HUES6 (cell line): ENCODE data around the gene KCNN3.

ENCODE experiments used
- H3K27ac ChIP-seq: 2 replicates; pipeline ENCODE4 v1.7.0; 2013; ENCODE audit warnings: low read depth, mild to moderate bottlenecking, low read length, inconsistent platforms
- H3K27me3 ChIP-seq: 2 replicates; pipeline ENCODE4 v1.6.1; 2013; ENCODE audit warnings: low read length; ENCODE audit not compliant: control insufficient read depth, insufficient read depth
- H3K36me3 ChIP-seq: 2 replicates; pipeline ENCODE4 v1.6.1; 2013; ENCODE audit warnings: low read length; ENCODE audit not compliant: control insufficient read depth, insufficient read depth
- H3K4me1 ChIP-seq: 2 replicates; pipeline ENCODE4 v1.6.1; 2013; ENCODE audit warnings: low read length; ENCODE audit not compliant: control insufficient read depth, insufficient read depth
- H3K4me3 ChIP-seq: 2 replicates; pipeline ENCODE4 v1.5.1; 2013; ENCODE audit warnings: low read depth, low read length
- H3K9ac ChIP-seq: one replicate; pipeline ENCODE4 v1.6.1; 2013; ENCODE audit warnings: mild to moderate bottlenecking, low read length
- H3K9me3 ChIP-seq: 2 replicates; pipeline ENCODE4 v1.6.1; 2013; ENCODE audit warnings: low read depth, low read length; ENCODE audit not compliant: control insufficient read depth, insufficient read depth

Gene KCNN3

DNA sequence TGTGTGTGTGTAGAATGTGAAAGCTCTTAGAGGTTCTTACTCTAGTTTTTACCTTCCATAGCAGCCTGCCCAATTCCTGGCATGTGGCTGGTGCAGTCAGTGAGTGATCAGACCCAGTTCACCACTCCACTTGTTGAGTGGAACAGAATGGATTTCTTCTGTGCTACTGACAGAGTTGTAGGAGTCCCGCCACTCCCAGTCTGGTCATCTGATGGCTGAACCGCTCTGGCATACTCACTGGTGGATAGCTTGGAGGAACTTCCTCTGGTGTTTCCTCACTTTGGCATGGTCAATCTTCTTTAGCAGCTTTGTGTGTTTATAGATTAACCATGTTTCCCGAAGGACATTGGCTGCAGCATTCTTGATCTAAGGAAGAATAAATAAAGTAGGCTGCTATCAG, 155.4 kb downstream of the KCNN3 start:
- no peak overlapping the region for H3K4me3 ChIP-seq
- H3K9me3 ChIP-seq, result no peaks in the 10 kb centered on the region
- no peaks in the 10 kb centered on the region for H3K36me3 ChIP-seq
- H3K4me1 ChIP-seq, result no peaks in the 10 kb centered on the region
- no peak overlapping the region for H3K9ac ChIP-seq
- H3K27me3 ChIP-seq, result no peaks in the 10 kb centered on the region
- no peak overlapping the region for H3K27ac ChIP-seq

DNA sequence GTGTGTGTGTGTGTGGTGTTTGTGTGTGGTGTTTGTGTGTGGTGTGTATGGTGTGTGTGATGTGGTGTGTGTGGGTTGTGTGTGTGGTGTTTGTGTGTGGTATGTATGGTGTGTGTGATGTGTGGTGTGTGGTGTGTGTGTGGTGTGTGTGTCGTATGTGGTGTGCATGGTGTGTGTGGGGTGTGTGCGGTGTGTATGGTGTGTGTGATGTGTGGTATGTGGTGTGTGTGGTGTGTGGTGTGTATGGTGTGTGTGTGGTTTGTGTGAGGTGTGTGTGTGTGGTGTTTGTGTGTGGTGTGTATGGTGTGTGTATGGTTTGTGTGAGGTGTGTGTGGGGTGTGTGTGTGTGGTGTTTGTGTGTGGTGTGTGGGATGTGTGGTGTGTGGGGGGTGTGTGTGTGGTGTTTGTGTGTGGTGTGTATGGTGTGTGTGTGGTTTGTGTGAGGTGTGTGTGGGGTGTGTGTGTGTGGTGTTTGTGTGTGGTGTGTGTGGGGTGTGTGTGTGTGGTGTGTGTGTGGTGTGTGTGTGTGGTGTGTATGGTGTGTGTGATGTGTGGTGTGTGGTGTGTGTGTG, 155.9 kb downstream of the KCNN3 start:
- H3K36me3 ChIP-seq, result no peaks in the 10 kb centered on the region
- no peak overlapping the region for H3K4me3 ChIP-seq
- H3K27ac ChIP-seq, result no peak overlapping the region
- no peaks in the 10 kb centered on the region for H3K27me3 ChIP-seq
- no peaks in the 10 kb centered on the region for H3K4me1 ChIP-seq
- H3K9ac ChIP-seq, result no peak overlapping the region
- no peaks in the 10 kb centered on the region for H3K9me3 ChIP-seq

DNA sequence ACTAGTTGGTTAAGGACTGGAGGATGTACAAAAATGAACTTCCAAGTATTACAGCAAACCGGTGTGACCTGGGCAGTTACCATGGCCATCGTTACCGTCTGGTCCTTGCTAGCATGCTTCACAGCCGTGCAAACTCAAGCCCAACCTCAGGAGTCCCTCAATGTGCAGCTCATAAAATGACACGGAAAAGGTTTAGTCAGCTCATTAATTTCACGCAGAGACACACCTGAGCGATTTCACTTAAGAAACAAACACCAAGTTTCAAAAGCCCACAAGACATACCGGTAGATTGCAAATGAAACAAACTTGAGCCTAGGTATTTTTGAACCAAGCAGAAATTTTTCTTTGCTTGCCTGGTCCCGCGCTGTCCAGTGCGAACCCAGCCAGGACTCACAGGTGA, 157.1 kb downstream of the KCNN3 start:
- Histone ChIP-seq H3K9ac (no peak overlapping the region), H3K36me3 (no peaks in the 10 kb centered on the region)

DNA sequence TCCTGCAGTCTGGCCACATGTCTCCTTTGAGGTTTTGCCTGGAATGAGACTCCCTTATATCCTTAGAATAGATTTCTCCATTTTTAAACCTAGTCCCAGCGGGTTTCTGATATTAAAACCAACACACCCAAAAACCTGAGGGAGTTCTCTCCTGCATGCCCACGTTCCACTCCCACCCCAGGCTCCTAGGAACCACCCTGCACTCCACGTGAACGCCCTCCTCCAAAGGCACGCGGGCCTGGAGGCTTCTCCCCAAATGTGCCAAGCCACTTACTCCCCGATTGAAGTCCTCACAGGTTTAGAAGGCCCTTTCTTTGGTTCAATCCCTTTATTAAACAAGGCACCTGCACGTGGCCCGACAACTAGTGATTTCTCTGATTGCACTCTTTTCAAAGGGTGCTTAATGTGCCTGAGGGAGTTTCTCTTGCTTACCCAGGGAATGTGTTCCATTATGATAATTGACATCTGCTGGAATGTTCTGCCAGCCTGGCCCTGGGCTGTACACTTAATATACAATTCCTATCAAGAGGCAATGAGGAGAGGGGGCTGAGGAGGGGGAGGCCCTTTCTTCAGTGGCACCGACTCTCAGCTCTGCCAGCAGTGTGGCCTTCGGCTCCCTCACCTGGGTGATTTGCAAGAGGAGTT, 157.8 kb downstream of the KCNN3 start:
- H3K36me3 ChIP-seq, result no peaks in the 10 kb centered on the region
- 0 out of 2 replicates have a peak, but pooled peaks cover 3% of the 10 kb centered on the region for H3K4me1 ChIP-seq
- no peak overlapping the region for H3K4me3 ChIP-seq
- no peak overlapping the region for H3K27ac ChIP-seq
- H3K27me3 ChIP-seq, result no peaks in the 10 kb centered on the region
- no peaks in the 10 kb centered on the region for H3K9me3 ChIP-seq
- H3K9ac ChIP-seq, result no peak overlapping the region

More for the DNA sequence above, 157.1 kb downstream of the KCNN3 start:
- Histone ChIP-seq H3K4me3 (no peak overlapping the region), H3K4me1 (no peaks in the 10 kb centered on the region), H3K27me3 (no peaks in the 10 kb centered on the region), H3K27ac (no peak overlapping the region), H3K9me3 (no peaks in the 10 kb centered on the region)

DNA sequence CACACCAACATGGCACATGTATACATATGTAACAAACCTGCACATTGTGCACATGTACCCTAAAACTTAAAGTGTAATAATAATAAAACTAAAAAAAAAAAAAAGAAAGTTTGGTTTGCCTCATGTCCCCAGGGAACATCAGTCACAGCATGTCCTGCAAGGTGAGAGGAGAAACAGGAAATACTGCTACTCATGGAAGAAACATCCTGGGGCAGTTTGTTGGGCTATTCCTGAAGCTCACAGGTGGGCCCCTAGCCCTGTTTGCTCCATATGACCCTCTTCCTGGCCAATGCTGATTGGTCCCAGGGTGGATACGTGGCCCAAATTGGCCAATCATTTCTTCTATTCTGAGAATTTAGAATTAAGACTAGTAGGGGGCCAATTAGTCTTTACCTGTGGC, 158.7 kb downstream of the KCNN3 start:
- Histone ChIP-seq H3K27ac (no peak overlapping the region), H3K9me3 (no peaks in the 10 kb centered on the region)

DNA sequence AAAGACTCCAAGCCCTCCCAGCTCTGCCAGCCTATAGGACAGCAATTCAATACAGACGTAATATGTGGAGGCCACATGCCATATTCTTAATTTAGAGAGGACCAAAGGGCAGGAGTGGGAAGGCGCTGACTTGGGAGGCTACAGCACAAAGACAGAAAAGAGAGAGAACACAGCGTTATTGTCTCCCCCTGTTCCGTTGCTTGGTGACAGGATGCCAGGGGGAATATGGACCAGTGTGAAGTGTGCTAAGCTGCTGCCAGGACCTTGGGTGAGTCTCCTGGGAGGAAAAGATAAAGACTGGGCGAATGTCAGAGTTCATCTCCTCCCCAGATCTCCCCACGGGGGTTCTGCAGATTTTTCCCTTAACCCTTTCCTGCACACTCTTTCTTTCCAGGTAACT, 160.0 kb downstream of the KCNN3 start:
- Histone ChIP-seq H3K27ac (no peak overlapping the region), H3K4me1 (0 out of 2 replicates have a peak, but pooled peaks cover 3% of the 10 kb centered on the region), H3K9ac (no peak overlapping the region), H3K36me3 (no peaks in the 10 kb centered on the region), H3K27me3 (no peaks in the 10 kb centered on the region), H3K9me3 (no peaks in the 10 kb centered on the region), H3K4me3 (no peak overlapping the region)

More for the DNA sequence above, 158.7 kb downstream of the KCNN3 start:
- Histone ChIP-seq H3K36me3 (no peaks in the 10 kb centered on the region), H3K4me3 (no peak overlapping the region), H3K27me3 (no peaks in the 10 kb centered on the region), H3K4me1 (0 out of 2 replicates have a peak, but pooled peaks cover 3% of the 10 kb centered on the region), H3K9ac (no peak overlapping the region)

DNA sequence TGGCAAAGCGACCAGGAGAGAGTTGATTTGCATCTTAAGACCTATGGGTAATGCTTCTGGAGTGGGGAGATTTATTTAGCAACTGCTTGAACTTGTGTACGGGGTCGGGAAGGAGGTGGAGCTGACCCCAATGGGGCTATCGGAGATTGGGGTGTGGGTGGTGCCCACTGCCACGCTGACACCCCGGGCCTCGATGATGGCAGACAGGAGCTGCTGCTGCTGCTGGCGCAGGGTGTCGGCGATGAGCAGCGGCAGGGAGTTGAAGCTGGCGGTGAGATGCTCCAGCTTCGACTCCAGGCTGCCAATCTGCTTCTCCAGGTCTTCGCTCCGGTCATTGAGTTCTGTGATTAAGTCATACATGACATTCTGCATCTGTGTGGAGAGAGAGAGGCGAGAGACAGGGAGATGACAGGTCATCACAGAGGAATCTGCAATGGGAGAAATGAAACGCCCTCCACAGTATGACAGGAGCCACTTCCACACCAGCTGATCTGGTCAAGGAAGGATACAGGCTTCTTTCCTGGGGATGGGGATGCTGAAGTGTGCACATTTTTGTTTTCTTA, 162.1 kb downstream of the KCNN3 start:
- H3K27me3 ChIP-seq, result no peaks in the 10 kb centered on the region
- H3K27ac ChIP-seq, result no peak overlapping the region
- H3K36me3 ChIP-seq, result no peaks in the 10 kb centered on the region
- no peak overlapping the region for H3K4me3 ChIP-seq
- 0 out of 2 replicates have a peak, but pooled peaks cover 3% of the 10 kb centered on the region for H3K4me1 ChIP-seq
- no peak overlapping the region for H3K9ac ChIP-seq
- no peaks in the 10 kb centered on the region for H3K9me3 ChIP-seq

DNA sequence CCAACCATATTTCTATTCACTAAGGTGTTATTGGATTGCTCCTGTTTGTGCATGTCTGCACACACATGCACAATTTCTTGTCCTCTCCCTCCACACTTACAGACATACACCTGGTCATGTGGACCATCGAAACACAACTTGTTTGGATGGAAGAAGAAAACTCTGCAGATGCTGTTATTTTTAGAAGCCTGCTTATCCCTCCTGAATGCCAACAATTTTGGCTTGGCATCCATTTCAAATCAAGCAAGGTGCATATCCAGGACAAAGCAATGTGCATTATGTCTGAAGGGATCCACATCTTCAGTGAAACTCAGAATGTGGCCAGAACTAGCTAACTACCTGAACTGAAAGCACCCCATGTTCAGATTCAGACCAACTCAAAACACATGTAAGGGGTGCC, 163.2 kb downstream of the KCNN3 start:
- Histone ChIP-seq H3K9me3 (no peaks in the 10 kb centered on the region), H3K36me3 (no peaks in the 10 kb centered on the region), H3K4me1 (0 out of 2 replicates have a peak, but pooled peaks cover 3% of the 10 kb centered on the region), H3K9ac (no peak overlapping the region), H3K27me3 (no peaks in the 10 kb centered on the region), H3K4me3 (no peak overlapping the region), H3K27ac (no peak overlapping the region)

DNA sequence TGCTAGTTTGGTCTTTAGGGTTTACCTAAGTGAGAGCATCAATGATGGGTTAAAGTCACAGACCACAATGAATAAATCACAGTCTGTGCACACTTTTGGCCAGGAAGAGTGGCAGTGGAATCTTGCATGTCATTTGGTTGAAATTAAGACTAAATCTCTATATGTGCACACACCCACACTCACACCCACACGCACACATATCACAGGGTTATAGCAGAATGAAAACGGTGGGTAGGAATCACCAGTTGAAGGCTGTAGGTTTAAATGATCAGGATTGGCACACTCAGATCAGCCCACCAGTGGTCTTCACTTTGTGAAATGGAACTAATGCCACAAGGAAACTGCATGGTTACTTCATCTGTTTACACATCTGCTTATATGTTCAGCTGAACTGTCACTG, 164.5 kb downstream of the KCNN3 start:
- H3K4me1 ChIP-seq, result 0 out of 2 replicates have a peak, but pooled peaks cover 3% of the 10 kb centered on the region
- no peaks in the 10 kb centered on the region for H3K36me3 ChIP-seq
- H3K4me3 ChIP-seq, result no peak overlapping the region
- H3K9me3 ChIP-seq, result no peaks in the 10 kb centered on the region
- no peak overlapping the region for H3K27ac ChIP-seq
- H3K27me3 ChIP-seq, result no peaks in the 10 kb centered on the region
- H3K9ac ChIP-seq, result no peak overlapping the region

DNA sequence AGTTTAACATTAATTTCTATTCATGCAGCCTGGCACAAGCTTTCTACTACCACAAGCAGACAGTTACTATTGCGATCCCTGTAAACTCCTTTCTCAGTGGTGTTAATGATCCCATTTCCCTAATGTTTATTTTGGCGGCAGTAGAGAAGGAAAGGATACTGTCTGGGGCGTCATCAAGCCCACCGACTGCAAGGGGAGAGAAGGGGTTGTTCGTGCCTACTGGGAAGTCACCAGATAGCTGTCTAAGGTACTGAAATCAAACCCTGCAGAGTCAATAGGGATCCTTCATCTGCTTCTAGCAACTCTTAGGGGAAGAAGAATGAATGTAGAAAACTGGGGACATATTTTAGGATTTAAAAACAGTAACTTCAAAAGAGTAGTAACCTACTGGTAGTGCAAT, 166.9 kb downstream of the KCNN3 start:
- H3K4me1 ChIP-seq, result 0 out of 2 replicates have a peak, but pooled peaks cover 3% of the 10 kb centered on the region
- no peaks in the 10 kb centered on the region for H3K9me3 ChIP-seq
- no peak overlapping the region for H3K27ac ChIP-seq
- H3K27me3 ChIP-seq, result no peaks in the 10 kb centered on the region
- no peaks in the 10 kb centered on the region for H3K36me3 ChIP-seq
- no peak overlapping the region for H3K4me3 ChIP-seq
- no peak overlapping the region for H3K9ac ChIP-seq

DNA sequence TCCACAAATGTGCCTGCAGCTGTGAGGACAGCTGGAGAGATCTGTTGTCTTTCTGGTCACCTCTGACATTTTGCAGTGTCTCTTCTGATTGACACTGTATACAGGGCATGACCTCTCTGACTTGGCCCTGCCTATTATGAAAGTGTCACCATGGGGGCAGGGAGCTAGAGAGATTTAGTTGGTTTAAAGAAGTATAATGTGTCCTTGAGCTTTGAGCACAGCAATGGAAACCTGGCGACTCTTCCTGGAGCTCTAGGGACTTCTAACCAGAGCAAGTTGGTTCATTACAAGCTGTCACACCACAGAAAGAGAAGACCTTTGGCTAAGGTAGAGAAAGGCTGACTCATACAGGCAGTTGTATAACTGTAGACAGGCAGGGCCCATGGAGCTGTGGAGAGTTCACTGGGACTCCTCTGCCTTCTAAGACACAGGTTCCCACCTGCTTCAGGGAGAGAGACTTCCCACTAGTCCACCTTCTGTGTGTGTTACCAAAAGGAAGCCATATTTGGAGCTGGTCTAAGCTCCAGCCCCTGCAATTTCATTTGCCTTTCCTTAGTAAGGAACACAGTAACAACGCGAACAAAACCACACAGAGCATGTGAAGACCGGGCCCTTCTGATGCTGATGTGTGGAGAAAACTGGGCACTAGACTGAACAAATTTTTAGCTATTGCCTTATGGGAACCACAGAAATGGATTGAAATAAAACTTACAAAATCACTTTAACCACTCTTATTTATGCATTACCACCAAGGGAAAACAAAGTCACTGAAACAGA, 171.6 kb downstream of the KCNN3 start:
- Histone ChIP-seq H3K36me3 (no peaks in the 10 kb centered on the region), H3K4me1 (no peaks in the 10 kb centered on the region), H3K9me3 (no peaks in the 10 kb centered on the region), H3K9ac (no peak overlapping the region), H3K27me3 (no peaks in the 10 kb centered on the region), H3K27ac (no peak overlapping the region), H3K4me3 (no peak overlapping the region)
